ENCODE results near the gene KCNIP1. TPM values are rescaled to one million over a fixed set of nuclear protein-coding genes. Genes with fewer than 3 reads are reported as not detected.

Gene KCNIP1
- total RNA-seq, 1 donor from 2014 or later: 33.6 TPM

DNA sequence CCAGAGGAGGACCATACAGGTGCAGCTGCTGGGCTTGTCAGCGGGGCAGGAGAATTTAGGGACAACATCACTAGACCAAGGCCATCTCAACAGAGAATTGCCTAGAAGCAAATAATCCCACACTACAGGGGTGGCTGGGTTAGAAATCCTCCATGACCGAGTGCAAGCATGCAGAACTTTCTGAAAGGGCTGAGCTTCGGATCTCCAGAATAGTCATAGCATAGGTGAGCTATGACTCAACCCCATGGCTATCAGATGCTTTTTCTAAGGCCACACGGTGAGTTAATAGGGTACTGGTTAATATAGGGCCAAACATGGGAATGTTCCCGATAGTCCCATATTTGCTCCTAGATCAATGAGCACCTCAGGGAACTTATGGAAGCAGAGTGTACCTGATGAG is 4.2 kb downstream of the KCNIP1 start:
- DNase-seq (ENCODE audit: low read depth in 2 of 2): no peak

DNA sequence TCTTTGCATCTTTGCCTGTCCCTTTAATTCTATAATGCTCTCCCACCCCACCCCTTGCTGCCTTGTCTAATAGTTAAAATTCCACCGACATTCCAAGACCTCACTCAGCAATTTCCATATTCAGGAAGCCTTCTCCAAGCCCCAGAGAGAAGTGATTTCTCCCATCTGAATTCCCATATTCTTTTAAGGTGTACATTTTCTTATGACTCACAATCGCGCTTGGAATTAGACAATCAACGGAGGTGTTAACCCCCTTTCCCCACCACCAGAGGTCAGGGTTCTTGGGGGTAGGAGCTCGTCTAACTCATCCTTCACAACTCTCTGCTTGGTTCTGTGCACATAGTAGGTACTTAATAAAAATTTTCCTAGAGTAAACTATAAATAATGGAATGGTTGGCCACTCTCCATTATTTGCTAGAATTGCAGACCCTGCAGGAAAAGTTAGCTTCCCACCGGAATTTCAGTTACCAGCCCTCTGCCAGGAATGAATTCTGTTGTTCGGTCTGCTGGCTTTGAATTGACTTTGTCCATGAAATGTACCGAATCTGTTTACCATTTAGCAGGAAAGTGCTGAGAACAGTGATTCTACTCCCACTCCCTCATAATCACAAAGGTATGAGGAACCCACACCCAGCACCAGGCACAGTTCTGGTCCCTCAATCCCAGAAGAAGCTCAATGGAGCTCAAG is 5.0 kb downstream of the KCNIP1 start:
- DNase-seq (ENCODE audit: low read depth in 2 of 2): peak; percentile 50 to 79

DNA sequence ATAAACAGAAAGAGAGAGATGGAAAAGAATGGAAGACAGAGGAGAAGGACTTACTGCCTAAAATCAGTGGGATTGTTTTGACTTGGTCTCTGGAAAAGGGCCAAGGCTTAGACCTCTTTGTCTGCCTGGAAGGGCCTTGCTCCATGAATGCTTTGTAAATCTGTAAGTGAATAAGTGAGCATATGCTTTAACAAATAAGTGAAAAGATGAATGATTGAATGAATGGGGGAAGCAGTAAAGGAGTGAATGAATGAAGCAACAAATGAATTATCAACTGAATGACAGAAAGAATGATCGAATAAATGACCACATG is 5.5 kb downstream of the KCNIP1 start:
- no peak for DNase-seq (ENCODE audit: low read depth in 2 of 2)

DNA sequence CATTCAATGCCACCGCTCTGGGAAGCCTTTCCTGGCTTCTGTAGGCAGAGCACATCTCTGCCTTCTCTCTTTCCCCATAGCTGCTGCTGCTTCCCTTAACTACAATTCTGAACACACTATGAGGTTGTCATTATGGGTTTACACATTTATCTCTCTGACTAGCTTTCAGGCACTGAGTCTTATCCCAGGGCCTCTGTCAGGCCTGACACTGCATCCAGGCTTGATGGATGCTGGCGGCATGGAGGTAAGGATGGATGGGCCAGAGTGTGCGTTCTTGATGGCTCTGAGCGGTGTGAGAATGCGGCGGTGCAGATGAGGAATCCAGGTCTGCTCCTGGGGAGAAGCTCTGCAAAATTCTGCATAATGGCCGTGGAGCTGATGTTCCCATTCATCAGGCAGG is 6.3 kb downstream of the KCNIP1 start:
- DNase-seq (ENCODE audit: low read depth in 2 of 2): no peak

DNA sequence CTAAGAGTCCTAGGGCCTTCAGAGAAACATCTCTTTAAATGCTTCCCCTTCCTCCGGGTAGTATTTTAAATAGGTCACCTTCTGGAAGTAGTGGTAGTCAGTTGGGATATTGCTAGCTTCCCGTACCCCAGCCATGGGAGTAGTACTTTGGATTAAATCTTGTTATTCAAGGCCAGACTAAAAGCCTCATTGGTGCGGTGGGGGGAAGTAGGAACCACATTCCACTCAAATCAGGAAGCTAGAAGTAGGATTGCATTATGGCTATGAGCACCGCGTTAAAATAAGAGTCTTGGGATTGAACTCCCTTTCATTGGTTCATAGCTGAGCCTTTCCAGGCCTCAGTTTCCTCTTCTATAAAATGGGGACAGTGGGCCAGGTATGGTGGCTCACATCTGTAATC is 6.7 kb downstream of the KCNIP1 start:
- DNase-seq (ENCODE audit: low read depth in 2 of 2): no peak

DNA sequence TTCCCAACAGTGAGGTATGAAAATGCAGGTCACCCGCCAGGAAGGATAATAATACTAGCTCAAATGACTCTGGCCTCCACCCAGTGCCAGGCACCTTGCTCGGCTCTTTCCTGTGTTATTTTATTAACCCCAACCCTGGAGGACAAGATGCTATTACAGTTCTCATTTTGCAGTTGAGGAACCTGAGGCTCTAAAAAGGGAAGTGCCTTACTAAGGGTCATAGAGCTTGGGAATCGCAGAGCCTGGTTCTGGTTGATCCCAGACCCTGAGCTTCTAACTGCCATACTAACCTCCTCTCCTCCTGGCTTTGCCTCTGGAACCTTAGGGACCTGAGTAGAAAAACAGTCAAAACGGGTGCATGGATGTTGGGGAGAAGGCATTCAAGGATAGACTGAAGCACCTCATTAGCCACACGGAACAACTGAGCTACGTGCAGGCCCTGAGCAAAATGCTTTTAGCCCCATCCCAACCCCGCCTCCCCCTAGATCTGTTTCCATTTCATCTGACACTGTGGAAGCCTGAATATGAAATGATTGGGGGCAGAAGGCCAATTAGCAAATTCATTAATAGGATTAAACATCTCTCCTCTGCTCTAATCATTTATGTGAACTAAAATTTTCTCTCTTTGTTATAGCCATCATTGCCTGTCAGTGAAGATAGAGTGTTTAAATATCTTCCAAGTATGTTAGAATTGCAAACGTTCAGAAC is 7.9 kb downstream of the KCNIP1 start:
- no peak for DNase-seq (ENCODE audit: low read depth in 2 of 2)

DNA sequence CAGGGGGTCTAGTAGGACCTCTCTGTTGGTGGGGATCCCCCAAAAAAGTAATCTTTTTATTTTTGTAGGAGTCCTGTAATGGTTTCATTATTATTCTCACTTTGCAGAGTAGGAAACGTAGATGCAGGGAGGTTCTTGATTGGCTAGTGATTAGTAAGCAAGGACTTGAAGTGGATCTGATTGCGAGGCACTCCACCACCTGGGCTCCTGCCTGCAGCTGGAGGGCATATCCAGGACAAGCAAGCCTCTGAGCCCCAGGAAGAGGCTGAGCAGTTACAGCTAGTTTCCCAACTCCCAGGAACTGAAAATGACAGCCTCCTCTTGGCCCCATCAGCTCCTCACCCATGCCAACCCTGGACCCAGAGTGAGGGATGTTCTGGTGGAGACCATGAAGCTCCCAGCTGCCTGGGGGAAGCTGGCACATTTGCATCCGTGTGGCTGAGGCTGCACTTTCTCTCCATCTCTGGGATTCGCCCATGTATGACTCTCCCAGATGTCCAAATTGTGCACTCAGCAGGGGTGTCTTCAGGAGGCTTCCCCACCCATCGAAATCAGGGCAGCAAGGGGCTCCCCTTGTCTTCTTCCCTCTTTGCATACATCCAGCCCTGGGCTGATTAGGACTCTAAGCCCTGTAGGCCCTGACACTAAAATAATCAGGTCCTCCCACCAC is 10.2 kb downstream of the KCNIP1 start:
- DNase-seq (ENCODE audit: low read depth in 2 of 2): no peak

DNA sequence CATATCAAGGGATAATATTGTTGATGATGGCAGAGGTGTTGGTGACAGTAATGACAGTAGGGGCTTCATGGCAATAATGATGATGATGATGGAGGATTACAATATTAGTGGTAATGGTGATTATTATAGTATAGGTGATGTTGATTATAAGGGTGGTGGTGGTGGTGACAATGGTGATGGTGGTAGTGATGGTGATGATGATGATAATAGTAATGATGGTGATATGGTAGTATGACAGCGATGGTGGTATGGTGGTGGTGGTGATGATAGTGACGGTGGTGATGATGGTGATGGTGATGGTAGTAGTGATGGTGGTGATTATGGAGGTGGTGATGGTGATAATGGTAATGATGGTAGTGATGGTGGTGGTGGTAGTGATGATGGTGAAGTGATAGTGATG is 13.6 kb downstream of the KCNIP1 start:
- DNase-seq (ENCODE audit: low read depth in 2 of 2): no peak

DNA sequence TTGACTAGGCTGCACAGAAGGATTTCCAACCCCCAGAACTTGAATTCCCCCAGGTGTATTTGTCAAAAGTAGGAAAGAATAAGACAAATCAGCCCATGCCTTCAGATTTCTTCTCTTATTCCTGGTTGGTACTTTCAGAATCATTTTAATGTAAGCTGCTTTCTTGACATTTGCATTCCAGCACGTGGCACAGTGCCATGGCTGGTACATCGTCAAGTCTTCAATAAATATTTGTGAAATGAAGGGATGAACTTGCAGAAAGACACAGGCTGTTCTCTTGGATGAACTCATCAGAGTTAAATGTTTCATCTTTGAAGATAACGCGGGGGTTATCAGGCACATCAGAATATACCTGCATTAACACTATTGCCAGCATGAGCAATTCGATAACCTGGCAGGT is 14.5 kb downstream of the KCNIP1 start:
- no peak for DNase-seq (ENCODE audit: low read depth in 2 of 2)

DNA sequence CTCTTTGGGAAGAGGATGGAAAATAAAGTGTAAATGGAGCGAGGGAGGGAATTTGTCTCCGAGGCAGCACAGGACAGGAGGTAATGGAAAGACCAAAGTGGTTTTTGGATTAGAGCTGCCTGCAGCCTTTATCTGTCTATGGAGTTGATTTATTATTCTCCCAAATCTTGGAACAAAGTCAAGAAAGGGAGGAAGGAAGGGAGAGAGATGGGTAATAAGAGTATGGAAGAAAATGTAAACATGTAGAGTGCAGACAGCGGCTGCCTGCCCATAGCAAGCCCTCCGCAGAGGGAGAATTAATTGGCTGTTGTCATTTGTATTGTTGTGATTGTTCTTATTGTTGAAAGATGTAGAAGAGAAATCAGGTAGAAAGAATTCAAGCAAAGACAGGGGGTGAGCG is 15.7 kb downstream of the KCNIP1 start:
- no peak for DNase-seq (ENCODE audit: low read depth in 2 of 2)

DNA sequence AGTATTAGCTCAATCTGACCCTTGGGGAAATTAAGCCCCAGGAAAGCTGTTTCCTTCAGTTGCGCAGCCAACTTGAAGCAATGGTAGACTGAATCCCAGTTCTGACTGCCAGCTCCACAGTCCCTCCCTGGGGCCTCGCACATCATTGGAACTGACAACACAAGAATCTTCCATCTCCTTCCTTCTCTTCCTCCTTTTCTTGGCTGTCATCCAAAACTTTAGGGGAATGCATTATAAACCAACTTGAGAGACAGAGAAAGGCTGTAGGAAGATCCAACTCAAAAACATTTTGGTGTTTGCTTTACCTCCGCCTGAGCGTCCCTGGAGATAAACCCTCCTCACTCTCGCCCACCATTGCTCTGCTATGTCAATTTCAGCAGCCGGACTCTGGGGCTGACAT is 16.6 kb downstream of the KCNIP1 start:
- no peak for DNase-seq (ENCODE audit: low read depth in 2 of 2)

DNA sequence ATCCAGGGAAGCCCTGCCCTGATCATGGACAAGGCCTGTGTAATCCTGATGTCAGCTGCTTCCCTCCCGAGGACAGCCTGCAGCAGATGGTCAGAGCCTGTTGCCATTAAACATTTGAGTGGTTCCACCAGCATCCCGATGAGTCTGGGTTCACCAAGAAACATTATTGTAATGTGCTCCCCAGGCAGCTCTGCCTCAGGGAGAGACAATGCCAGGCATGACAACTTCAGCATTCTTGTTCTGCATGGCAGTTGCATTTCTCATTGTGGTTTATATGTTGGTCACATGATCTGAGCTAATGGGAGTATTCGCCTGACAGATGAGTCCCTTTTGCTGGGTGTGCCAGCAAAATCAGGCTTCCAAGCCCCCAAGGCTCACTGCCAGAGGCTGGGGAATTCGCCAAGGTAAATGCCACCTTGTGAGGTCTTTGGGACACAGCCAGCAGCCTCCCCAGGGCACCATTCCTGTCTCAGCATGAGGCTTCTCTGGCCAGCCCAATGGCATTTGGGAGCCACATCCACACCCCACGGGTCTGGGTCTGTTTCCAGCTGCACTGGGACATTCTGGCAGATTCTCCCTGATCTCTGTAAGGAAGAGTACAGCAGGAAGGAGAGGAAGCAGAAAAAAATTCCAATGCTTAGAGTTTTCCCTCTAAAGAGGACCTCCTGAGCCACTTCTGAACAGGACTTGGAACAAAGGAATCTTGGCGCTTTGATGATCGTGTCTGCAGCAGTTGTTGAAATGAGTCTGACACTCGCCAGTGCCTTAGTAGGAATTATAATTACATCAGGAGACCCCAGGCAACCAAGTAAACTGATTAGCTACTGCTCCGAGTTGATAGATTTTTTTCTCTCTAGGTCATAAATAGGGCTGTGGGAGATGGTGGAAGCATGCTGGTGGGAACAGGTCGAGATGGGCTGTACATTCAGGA is 18.7 kb downstream of the KCNIP1 start:
- no peak for DNase-seq (ENCODE audit: low read depth in 2 of 2)

DNA sequence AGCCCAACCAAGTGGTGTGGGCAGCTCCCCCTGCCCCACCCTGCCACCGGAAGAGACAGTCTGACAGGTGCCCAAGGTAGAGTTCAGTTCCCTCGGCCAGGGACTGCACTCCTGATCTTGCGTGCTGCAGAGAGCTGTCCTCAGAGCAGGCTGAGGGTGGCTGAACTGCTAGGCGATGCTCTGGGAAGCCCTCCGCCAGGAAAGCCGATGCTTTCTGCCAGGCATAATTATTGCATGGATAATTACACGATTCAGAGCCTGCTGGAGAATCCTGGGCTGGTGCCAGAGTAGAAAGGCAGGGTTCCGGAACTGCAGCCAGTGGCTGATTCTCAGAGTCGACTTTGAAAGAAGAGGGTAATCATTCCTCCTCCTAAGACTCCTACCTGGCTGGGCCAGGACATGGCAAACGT is 19.3 kb downstream of the KCNIP1 start:
- DNase-seq (ENCODE audit: low read depth in 2 of 2): no peak

DNA sequence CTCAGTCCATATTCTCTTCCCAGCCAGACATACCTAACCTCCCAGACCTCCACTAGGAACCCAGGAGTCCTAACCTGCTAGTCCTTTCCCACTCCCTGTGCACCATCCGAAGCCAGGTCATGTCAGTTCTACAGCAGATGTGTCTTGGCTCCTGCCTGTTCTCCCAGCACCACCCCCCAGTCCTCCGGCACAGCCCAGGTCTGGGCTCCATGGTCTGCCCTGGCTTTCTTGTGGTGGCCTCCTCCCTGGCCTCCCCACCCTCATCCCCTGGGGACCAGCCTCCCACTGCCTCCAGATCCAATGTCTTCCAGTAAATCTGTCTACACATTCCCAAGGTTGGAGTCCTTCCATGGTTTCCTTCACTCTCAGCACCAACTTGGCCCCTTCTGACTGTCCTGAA is 20.0 kb downstream of the KCNIP1 start:
- no peak for DNase-seq (ENCODE audit: low read depth in 2 of 2)

DNA sequence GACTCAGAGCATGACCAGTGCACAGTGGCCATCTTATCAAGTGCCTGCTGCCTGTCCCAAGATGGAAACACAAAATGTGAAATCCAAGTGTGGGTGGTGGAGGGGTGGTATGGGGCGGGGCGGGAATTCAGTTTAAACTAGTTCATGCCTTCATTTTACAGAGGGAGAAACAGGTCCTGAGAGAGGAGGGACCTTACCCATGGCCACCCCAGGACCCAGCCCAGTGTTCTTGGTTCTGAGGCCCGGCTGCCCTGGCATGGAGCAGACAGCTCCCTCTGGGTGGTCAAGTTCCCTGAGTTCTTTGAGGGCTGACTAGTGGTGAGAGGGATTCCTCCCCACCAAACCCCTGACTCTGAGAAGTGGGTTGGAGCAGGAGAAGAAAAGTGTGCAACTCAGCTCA is 20.8 kb downstream of the KCNIP1 start:
- no peak for DNase-seq (ENCODE audit: low read depth in 2 of 2)

DNA sequence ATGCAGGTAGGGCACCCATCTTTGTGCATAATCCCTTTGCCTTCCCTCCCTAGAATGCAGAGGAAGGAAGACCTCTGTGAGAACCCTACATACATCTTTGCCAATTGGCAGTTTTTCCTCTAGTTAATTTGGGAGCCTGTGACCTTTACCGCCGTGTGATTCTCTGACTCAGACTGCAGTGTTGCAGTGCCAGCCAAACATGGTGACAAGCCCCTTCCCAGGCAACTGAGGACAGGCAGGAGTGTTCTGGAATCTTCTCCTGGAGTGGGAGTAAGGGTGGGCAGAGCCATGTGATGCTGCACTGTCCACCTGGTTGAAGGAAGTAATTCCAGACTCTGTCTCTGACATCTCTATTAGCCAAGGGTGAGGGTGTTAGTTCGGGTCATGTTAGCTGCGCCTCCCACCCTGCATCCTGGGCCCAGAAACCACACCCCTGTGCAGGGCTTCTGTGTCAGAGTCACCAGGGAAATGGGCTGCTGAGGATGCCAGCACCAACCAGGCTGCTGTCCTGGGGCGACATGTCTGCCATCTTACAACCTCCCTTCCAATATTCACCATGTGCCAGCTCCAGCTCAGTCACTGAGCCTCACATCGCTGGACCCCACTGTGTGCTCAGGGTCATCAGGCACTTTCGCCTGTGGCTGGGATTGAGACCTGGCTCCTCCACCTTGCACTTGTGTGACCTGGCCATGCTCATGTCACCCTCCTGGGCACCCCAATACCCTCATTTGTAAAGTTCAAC is 21.8 kb downstream of the KCNIP1 start:
- no peak for DNase-seq (ENCODE audit: low read depth in 2 of 2)

DNA sequence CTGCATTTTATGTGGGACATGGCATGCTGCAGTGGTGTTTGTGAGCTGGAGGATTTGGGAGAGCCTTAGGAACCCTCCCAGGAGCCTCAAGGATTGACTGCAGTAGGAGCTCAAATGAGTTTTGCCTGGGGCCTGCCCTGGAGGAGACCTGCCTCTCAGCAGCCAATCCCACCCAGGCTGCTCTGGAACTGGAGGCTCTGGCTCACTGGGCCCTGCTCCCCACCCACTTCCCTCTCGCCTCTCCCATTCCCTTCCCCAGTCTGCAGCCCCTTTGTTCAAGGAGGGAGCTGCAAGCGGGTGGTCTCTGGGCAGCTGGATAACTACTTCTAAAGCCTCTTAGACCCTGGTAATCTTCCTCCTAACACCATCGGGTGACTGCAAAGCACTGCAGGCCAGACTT is 24.2 kb downstream of the KCNIP1 start:
- no peak for DNase-seq (ENCODE audit: low read depth in 2 of 2)

DNA sequence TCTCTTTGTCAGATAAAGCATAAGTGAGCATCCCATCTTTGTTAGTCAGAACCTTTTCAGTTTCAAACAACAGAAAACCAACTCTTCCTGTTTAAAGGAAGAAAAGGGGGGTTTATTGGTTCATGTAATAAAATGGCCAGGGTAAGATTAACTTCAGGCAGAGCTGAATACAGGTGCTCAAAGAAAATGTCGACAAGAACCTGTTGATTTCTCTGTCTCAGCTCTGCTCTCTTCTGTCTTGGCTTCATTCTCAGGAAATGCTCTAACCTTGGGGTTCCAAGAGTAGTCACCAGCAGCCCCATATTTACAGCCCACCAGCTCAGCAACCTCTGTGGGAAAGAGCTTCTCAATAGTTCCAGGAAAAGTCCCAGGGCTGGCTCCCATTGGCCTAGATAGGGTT is 25.2 kb downstream of the KCNIP1 start:
- DNase-seq (ENCODE audit: low read depth in 2 of 2): no peak

DNA sequence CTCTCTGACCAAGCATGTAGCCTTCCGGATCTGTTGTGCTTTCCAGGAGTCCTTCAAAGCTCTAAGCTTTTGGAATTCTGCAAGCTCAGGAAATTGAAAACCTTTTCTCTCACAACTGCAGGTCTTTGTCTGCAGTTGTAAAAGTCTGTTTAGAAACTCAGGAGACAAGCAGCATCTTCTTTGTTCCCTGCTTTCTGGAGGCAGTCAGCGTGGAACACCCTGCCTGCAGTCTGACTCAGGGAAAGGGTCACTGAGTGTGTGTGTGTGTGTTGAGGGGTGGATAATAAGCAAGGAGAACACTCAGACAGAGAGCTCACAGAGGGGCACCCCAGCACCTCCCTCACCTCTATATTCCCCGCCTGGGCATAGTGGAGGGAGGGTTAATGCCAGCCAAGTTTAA is 29.1 kb downstream of the KCNIP1 start:
- no peak for DNase-seq (ENCODE audit: low read depth in 2 of 2)

DNA sequence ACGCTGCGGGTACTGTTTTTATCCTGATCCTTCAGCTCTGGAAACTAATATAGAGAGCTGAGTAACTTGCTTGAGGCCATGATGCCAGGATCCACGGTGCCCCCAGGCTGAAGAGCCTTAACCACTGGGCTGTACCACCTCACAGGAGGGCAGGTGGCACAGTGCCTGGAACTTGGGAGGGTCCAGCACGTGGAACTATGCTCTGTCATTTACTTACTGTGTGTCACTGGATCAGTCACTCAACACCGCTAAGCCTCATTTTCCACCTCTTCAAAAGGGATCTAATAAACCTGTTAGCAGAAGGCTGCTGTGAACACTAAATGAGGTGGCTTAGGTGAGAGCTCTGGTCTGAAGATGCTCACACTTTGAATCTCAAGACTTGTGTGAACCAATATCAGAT is 29.6 kb downstream of the KCNIP1 start:
- DNase-seq (ENCODE audit: low read depth in 2 of 2): no peak

DNA sequence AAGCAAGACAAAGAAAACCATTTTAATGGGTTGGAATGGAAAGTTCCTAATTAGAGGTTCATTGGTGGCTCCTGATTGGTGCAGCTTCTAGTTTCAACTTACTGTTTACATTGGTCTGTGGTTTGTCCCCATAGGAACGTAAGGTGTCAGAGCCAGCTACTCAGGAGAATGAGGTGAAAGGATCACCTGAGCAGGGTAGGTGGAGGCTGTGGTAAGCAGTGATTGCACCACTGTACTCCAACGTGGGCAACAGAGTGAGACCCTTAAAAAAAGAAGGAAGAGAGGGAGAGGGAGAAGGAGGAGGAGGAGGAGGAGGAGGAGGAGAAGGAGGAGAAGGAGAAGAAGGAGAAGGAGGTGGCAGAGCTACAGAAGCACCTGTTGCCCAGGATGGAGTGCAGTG is 30.4 kb downstream of the KCNIP1 start:
- DNase-seq (ENCODE audit: low read depth in 2 of 2): no peak
